H1 (cell line): Measurements from ENCODE around the gene SYNGR3. TPM values are rescaled to one million over a fixed set of nuclear protein-coding genes. Genes with fewer than 3 reads are reported as not detected.
A peak's percentile ranks its signal among the peaks of the same experiment; 100 is the strongest.

Experiments used
- CTCF ChIA-PET: fragments of 300-600 bp; sonication (Branson Sonifier 250); formaldehyde crosslinking; loops from one replicate; lab custom pipeline; 2021; ENCODE audit not compliant: partially characterized antibody; lab: Charles Lee
- POLR2A ChIA-PET: fragments of 300-600 bp; sonication (Branson Sonifier 250); formaldehyde crosslinking; loops from one replicate; lab custom pipeline; 2021; ENCODE audit warnings: inconsistent platforms; ENCODE audit not compliant: partially characterized antibody; lab: Charles Lee
- DNase-seq, 2 experiments: peaks; one replicate each; pipeline versions ENCODE4 v3.0.0 to v3.0.0-alpha.2; 2010 to 2022; ENCODE audit warnings: low spot score in 2 of 2, low read depth in 1 of 2, mixed read lengths in 1 of 2
- FAIRE-seq: peaks from 2 replicates; lab custom pipeline; 2011; peaks lifted over from hg19 to GRCh38; lab: Jason Lieb, UNC
- H2AFZ ChIP-seq: 2 replicates; pipeline ENCODE4 v1.8.1; 2012; ENCODE audit warnings: low read length, inconsistent platforms
- H2AK5ac ChIP-seq: 2 replicates; pipeline ENCODE4 v1.6.1; 2013; ENCODE audit warnings: low read depth, low read length
- H2BK120ac ChIP-seq: replicated peaks from 2 replicates; pipeline ENCODE3; 2013; ENCODE audit warnings: low read depth, low read length, inconsistent platforms
- H2BK12ac ChIP-seq: 2 replicates; pipeline ENCODE4 v1.6.1; 2013; ENCODE audit warnings: low read depth, low read length
- H2BK15ac ChIP-seq: 2 replicates; pipeline ENCODE4 v1.6.1; 2013; ENCODE audit warnings: low read length
- H2BK20ac ChIP-seq: 2 replicates; pipeline ENCODE4 v1.6.1; 2013; ENCODE audit warnings: low read length
- H2BK5ac ChIP-seq: 2 replicates; pipeline ENCODE4 v1.6.1; 2013; ENCODE audit warnings: low read depth, low read length
- H3K14ac ChIP-seq: 2 replicates; pipeline ENCODE4 v1.6.1; 2013; ENCODE audit warnings: inconsistent platforms; ENCODE audit not compliant: insufficient read length
- H3K18ac ChIP-seq: 2 replicates; pipeline ENCODE4 v1.6.1; 2013; ENCODE audit warnings: low read length; ENCODE audit errors: extremely low read depth
- H3K23ac ChIP-seq: 2 replicates; pipeline ENCODE4 v1.6.1; 2013; ENCODE audit warnings: inconsistent platforms; ENCODE audit not compliant: insufficient read length
- H3K23me2 ChIP-seq: 2 replicates; pipeline ENCODE4 v1.6.1; 2013; ENCODE audit warnings: low read depth, low read length
- H3K27ac ChIP-seq: 2 replicates; pipeline ENCODE4 v1.6.1; 2011; ENCODE audit warnings: low read depth, low read length, inconsistent platforms
- H3K27me3 ChIP-seq, 4 experiments: replicated peaks in 1 of 4; 1 replicate in 1 of 4; 2 replicates in 3 of 4; pipeline versions ENCODE4 v1.6.1 to v1.8.1; 2011 to 2013; ENCODE audit warnings: low read length in 3 of 4, mild to moderate bottlenecking in 3 of 4, inconsistent platforms in 2 of 4, mixed read lengths in 2 of 4, moderate library complexity in 1 of 4; ENCODE audit not compliant: control insufficient read depth in 3 of 4, insufficient read depth in 3 of 4; ENCODE audit errors: extremely low read depth in 1 of 4
- H3K36me3 ChIP-seq, 4 experiments: 2 replicates each; pipeline versions ENCODE4 v1.6.1 to v1.8.1; 2011 to 2013; ENCODE audit warnings: mild to moderate bottlenecking in 4 of 4, low read length in 3 of 4, moderate library complexity in 2 of 4, control low read depth in 1 of 4, inconsistent platforms in 1 of 4; ENCODE audit not compliant: insufficient read depth in 4 of 4, control insufficient read depth in 2 of 4
- H3K4ac ChIP-seq: replicated peaks from 2 replicates; pipeline ENCODE3; 2013; ENCODE audit warnings: low read length, low read depth, mixed read lengths, inconsistent platforms; ENCODE audit not compliant: insufficient read length
- H3K4me1 ChIP-seq, 4 experiments: replicated peaks in 1 of 4; 1 replicate in 1 of 4; 2 replicates in 3 of 4; pipeline versions ENCODE4 v1.6.1 to v1.8.1; 2011 to 2013; ENCODE audit warnings: low read length in 3 of 4, inconsistent platforms in 2 of 4, mixed read lengths in 1 of 4; ENCODE audit not compliant: insufficient read depth in 4 of 4, control insufficient read depth in 3 of 4
- H3K4me2 ChIP-seq, 2 experiments: 2 replicates each; pipeline versions ENCODE4 v1.6.1 to v1.8.1; 2011 to 2013; ENCODE audit warnings: low read depth in 2 of 2, low read length in 2 of 2, control low read depth in 1 of 2, inconsistent platforms in 1 of 2, mild to moderate bottlenecking in 1 of 2; ENCODE audit not compliant: insufficient read depth in 1 of 2
- H3K4me3 ChIP-seq, 4 experiments: fragments of 200-600, 300-600 bp in 1 of 4; sonication (generic), shearing (Covaris generic), sonication (Bioruptor Twin) in 1 of 4; 2 replicates each; pipeline versions ENCODE4 v1.5.1 to v1.8.1; 2011 to 2016; ENCODE audit warnings: low read length in 4 of 4, low read depth in 3 of 4, control low read depth in 2 of 4, inconsistent platforms in 2 of 4, mild to moderate bottlenecking in 2 of 4, mixed read lengths in 1 of 4, moderate library complexity in 1 of 4; ENCODE audit not compliant: insufficient read depth in 2 of 4; ENCODE audit errors: extremely low read depth in 1 of 4
- H3K56ac ChIP-seq: replicated peaks from 2 replicates; pipeline ENCODE3; 2013; ENCODE audit warnings: low read depth, mild to moderate bottlenecking, mixed read lengths, low read length, inconsistent platforms; ENCODE audit not compliant: insufficient read length
- H3K79me1 ChIP-seq: 2 replicates; pipeline ENCODE4 v1.6.1; 2013; ENCODE audit warnings: low read depth, low read length, control low read depth
- H3K79me2 ChIP-seq, 2 experiments: 2 replicates each; pipeline versions ENCODE4 v1.6.1 to v1.8.1; 2012 to 2013; ENCODE audit warnings: low read length in 2 of 2, mild to moderate bottlenecking in 2 of 2, inconsistent platforms in 1 of 2; ENCODE audit not compliant: insufficient read depth in 2 of 2, control insufficient read depth in 1 of 2
- H3K9ac ChIP-seq, 4 experiments: replicated peaks in 1 of 4; 1 replicate in 1 of 4; 2 replicates in 3 of 4; pipeline versions ENCODE4 v1.6.1 to v1.8.1; 2011 to 2013; ENCODE audit warnings: low read depth in 3 of 4, low read length in 3 of 4, control low read depth in 2 of 4, mild to moderate bottlenecking in 2 of 4, moderate library complexity in 2 of 4, inconsistent platforms in 1 of 4; ENCODE audit errors: extremely low read depth in 1 of 4
- H3K9me3 ChIP-seq, 2 experiments: 2 replicates each; pipeline versions ENCODE4 v1.6.1 to v1.8.1; 2012 to 2013; ENCODE audit warnings: mild to moderate bottlenecking in 2 of 2, moderate library complexity in 2 of 2, control low read depth in 1 of 2, inconsistent platforms in 1 of 2, low read depth in 1 of 2, low read length in 1 of 2, mixed read lengths in 1 of 2; ENCODE audit not compliant: insufficient read depth in 2 of 2
- H4K20me1 ChIP-seq, 2 experiments: replicated peaks in 1 of 2; 2 replicates each; pipeline versions ENCODE3 to v1.8.1; 2011 to 2013; ENCODE audit warnings: inconsistent platforms in 2 of 2, low read length in 2 of 2, mild to moderate bottlenecking in 1 of 2; ENCODE audit not compliant: insufficient read depth in 2 of 2, control insufficient read depth in 1 of 2
- H4K5ac ChIP-seq: 2 replicates; pipeline ENCODE4 v1.6.1; 2013; ENCODE audit warnings: low read length, low read depth, mixed read lengths, inconsistent platforms; ENCODE audit not compliant: insufficient read length
- H4K8ac ChIP-seq: 2 replicates; pipeline ENCODE4 v1.8.0; 2013; ENCODE audit warnings: mild to moderate bottlenecking, moderate library complexity, low read length, inconsistent platforms; ENCODE audit not compliant: insufficient read depth; ENCODE audit errors: extremely low read depth
- H4K91ac ChIP-seq: replicated peaks from 2 replicates; pipeline ENCODE3; 2013; ENCODE audit warnings: low read length, mixed read lengths, inconsistent platforms; ENCODE audit not compliant: insufficient read length
- KDM1A ChIP-seq: fragments of 200-600, 300-600 bp; sonication (generic); IDR thresholded peaks from 2 replicates; pipeline ENCODE4 v1.7.1; 2016; ENCODE audit warnings: mild to moderate bottlenecking, low read length, borderline replicate concordance
- PHF8 ChIP-seq: fragments of 200-600 bp; sonication (generic); conservative IDR thresholded peaks from 2 replicates; pipeline ENCODE4 v1.7.1; 2012; ENCODE audit warnings: low read depth, mild to moderate bottlenecking, inconsistent platforms, low read length, moderate library complexity
- RFX5 ChIP-seq: IDR thresholded peaks from 2 replicates; pipeline ENCODE4 v1.6.1; 2011; ENCODE audit warnings: low read depth, low read length, improper control_type of control experiment, borderline replicate concordance
- SP1 ChIP-seq: IDR thresholded peaks from 2 replicates; pipeline ENCODE4 v1.6.1; 2011; ENCODE audit warnings: low read depth, low read length
- SRF ChIP-seq: IDR thresholded peaks from 2 replicates; pipeline ENCODE4 v1.6.1; 2011; ENCODE audit warnings: mild to moderate bottlenecking, low read depth, low read length, moderate library complexity
- TAF7 ChIP-seq: optimal IDR thresholded peaks from 2 replicates; pipeline ENCODE3; 2011; ENCODE audit warnings: low read depth, mild to moderate bottlenecking, inconsistent platforms, low read length, moderate library complexity, borderline replicate concordance
- WGBS, 2 experiments: shearing (Covaris generic) in 1 of 2; methylation state at CpG; one replicate each; pipeline versions ENCODE4 v1.1.6 to v1.1.7; 2013 to 2015; ENCODE audit warnings: low lambda C conversion rate in 2 of 2, mixed read lengths in 2 of 2, inconsistent platforms in 1 of 2, low coverage in 1 of 2, missing lambda C conversion rate in 1 of 2; ENCODE audit not compliant: insufficient replicate concordance in 2 of 2, insufficient coverage in 1 of 2, insufficient read length in 1 of 2; ENCODE audit errors: extremely low coverage in 1 of 2, missing lambda C conversion rate in 1 of 2; 5-methylcytosine and 5-hydroxymethylcytosine counted together
- polyA plus RNA-seq, 7 experiments: library from polyadenylated mRNA; depleted of rRNA in 3 of 7; stranded (reverse) in 5 of 7; unstranded in 2 of 7; fragments of >200 nt in 5 of 7; fragments of 200-250 nt in 2 of 7; gene quantifications; 1 replicate in 5 of 7; 2 replicates in 1 of 7; 4 replicates in 1 of 7; pipeline versions ENCODE4 v1.2.1 to v1.2.3, GENCODE V29; 2011 to 2013; ENCODE audit warnings: missing spikeins in 2 of 7, mixed read lengths in 2 of 7
- total RNA-seq: library from RNA; stranded (reverse); fragmentation: NEBNext Ultra II Directional; extraction: Animal tissue kit (Norgen Biotek cat#: 25700); gene quantifications from 2 replicates; pipeline ENCODE4 v1.2.1, GENCODE V29; 2021
- TF ChIP-seq, protein P1 (sequence below), 3 experiments: IDR thresholded peaks; 1 replicate in 2 of 3; 2 replicates in 1 of 3; pipeline versions ENCODE4 v1.5.1 to v1.6.1; 2011; ENCODE audit warnings: low read length in 3 of 3, mild to moderate bottlenecking in 3 of 3, inconsistent platforms in 2 of 3, low read depth in 1 of 3, moderate library complexity in 1 of 3; ENCODE audit not compliant: insufficient read depth in 1 of 3; ENCODE audit errors: control extremely low read depth in 1 of 3
- TF ChIP-seq, protein P2 (sequence below): IDR thresholded peaks from 2 replicates; pipeline ENCODE4 v1.6.1; 2012; ENCODE audit warnings: inconsistent platforms

The SYNGR3 gene
- total and polyA plus RNA-seq, 2 of the 8 experiments (the other 6 are each of a cell fraction or from before 2014, with no cell fraction given): 36.2 to 49.9 TPM

DNA sequence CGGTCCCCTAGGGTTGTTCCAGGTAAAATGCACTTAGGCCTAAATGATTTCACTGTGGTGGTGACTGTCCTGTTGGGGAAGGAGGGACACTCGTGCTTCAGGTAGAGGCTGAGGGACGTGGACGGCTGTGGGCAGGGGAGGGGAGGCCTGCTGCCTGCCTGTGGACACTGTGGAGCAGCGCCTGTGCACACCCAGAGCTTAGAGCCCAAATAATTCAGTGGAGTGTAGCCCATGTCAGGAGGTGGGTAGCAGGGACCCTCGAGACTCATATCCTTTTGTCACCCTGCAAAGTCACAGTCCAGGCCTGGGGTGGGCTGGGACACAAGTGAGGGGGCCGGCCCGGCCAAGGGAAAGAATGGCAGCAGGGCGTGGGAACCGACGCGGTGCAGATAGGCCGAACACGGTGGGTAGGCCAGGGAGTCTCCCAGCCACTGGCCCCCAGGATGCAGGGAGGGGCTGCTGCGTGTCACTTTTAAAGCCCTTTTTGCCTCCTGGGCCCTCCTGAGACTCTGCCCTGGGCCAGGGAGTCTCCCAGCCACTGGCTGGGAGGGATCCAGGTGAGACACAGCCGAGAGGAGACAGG, 36.2 kb downstream of the SYNGR3 start:
- peak overlapping the region; percentile 97 for H2BK15ac ChIP-seq
- H3K27ac ChIP-seq: no peak overlapping the region
- no peak overlapping the region for H2AFZ ChIP-seq
- no peak overlapping the region for H2BK5ac ChIP-seq
- WGBS, 2 experiments: 93% methylated on average over 15 of the region's 16 CpGs; no CpG with 5 or more reads in 1 of the 2 experiments
- no peak overlapping the region for H3K18ac ChIP-seq
- H3K4me3 ChIP-seq: peak overlapping the region in 1 of 4 experiments; percentile 50; a peak in 1 of 8 replicates
- H3K79me2 ChIP-seq: no peaks in the 10 kb centered on the region
- no peak overlapping the region; the same call in 1 of the 2 replicates for H2AK5ac ChIP-seq
- no peak overlapping the region; the same call in 1 of the 2 replicates for H4K8ac ChIP-seq
- ChIA-PET CTCF (interaction anchor here (1.0 to 7.5 kb wide), 5 partner anchors 9 to 367 kb away, joined by 3 to 55 read pairs (median 5); no protein-coding TSS in a partner anchor), POLR2A (interaction anchor here (0.7 to 2.1 kb wide), 4 partner anchors 61 to 157 kb away, joined by 3 to 7 read pairs (median 3); partner anchors contain the start of genes RPS2 and TRAF7)
- peaks cover 0 to 14% (median 11%) of the 10 kb centered on the region in 4 experiments; a peak in 5 of 7 replicates for H3K4me1 ChIP-seq
- H2BK12ac ChIP-seq: 0 out of 2 replicates have a peak overlapping the region, but pooled peaks have one; percentile 80
- H3K4me2 ChIP-seq: peak overlapping the region; percentile 59 to 61; a peak in 1 of 4 replicates
- peaks cover 0 to 9% of the 10 kb centered on the region in 2 experiments for H4K20me1 ChIP-seq
- no peak overlapping the region for H4K91ac ChIP-seq
- H3K9ac ChIP-seq: no peak overlapping the region
- no peaks in the 10 kb centered on the region for H3K79me1 ChIP-seq
- DNase-seq (no peak), FAIRE-seq (no peak)
- 0 out of 2 replicates have a peak overlapping the region, but pooled peaks have one; percentile 80 for H2BK20ac ChIP-seq
- H3K23ac ChIP-seq: no peak overlapping the region
- no peak overlapping the region for H3K4ac ChIP-seq
- no peak overlapping the region for H3K56ac ChIP-seq
- peaks cover 7% of the 10 kb centered on the region; the same call in 1 of the 2 replicates for H3K23me2 ChIP-seq
- no peak overlapping the region for H4K5ac ChIP-seq
- peaks cover 3 to 36% (median 29%) of the 10 kb centered on the region in 4 experiments for H3K27me3 ChIP-seq
- TF ChIP-seq SP1 (no peak), SRF (no peak), PHF8 (no peak), RFX5 (no peak), TAF7 (no peak), KDM1A (no peak)
- TF ChIP-seq, protein P1, sequence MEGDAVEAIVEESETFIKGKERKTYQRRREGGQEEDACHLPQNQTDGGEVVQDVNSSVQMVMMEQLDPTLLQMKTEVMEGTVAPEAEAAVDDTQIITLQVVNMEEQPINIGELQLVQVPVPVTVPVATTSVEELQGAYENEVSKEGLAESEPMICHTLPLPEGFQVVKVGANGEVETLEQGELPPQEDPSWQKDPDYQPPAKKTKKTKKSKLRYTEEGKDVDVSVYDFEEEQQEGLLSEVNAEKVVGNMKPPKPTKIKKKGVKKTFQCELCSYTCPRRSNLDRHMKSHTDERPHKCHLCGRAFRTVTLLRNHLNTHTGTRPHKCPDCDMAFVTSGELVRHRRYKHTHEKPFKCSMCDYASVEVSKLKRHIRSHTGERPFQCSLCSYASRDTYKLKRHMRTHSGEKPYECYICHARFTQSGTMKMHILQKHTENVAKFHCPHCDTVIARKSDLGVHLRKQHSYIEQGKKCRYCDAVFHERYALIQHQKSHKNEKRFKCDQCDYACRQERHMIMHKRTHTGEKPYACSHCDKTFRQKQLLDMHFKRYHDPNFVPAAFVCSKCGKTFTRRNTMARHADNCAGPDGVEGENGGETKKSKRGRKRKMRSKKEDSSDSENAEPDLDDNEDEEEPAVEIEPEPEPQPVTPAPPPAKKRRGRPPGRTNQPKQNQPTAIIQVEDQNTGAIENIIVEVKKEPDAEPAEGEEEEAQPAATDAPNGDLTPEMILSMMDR (IDR thresholded peaks at IDR 0.05; ENCODE audit: control extremely low read depth in 1 of 3, insufficient read depth in 1 of 3, low read depth in 1 of 3, low read length in 3 of 3): no peak
- TF ChIP-seq, protein P2, sequence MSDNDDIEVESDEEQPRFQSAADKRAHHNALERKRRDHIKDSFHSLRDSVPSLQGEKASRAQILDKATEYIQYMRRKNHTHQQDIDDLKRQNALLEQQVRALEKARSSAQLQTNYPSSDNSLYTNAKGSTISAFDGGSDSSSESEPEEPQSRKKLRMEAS: no peak
- TF ChIP-seq, all 59 proteins: peak for 0
- Histone ChIP-seq H2BK120ac (no peak overlapping the region), H3K14ac (no peak overlapping the region), H3K9me3 (no peaks in the 10 kb centered on the region), H3K36me3 (no peaks in the 10 kb centered on the region)
